IMR-90 (cell line): ENCODE results near the gene GOLGA6A. TPM values are rescaled to one million over a fixed set of nuclear protein-coding genes. Genes with fewer than 3 reads are reported as not detected.
"Not testable (repeated sequence)": the region's sequence is repeated elsewhere in the genome, so short reads cannot be mapped to it uniquely, and the experiment has no call there.

Experiments used
- ATAC-seq: fragments of 200-7000 bp; cut with Tn5 transposase; 2 replicates; pipeline ENCODE4 v1.9.1; 2020; ENCODE audit warnings: low read depth, mild to moderate bottlenecking, moderate library complexity
- BruUV-seq: library from RNA; stranded (reverse); fragments of 400-500 nt; replicated peaks from 2 replicates; lab custom pipeline; 2021; lab: Mats Ljungman, UMichigan
- CTCF ChIA-PET: fragments of 300-600 bp; formaldehyde crosslinking; extraction: SDS; loops from one replicate; lab custom pipeline; 2021; ENCODE audit warnings: antibody characterized with exemption; lab: Yijun Ruan, JAX
- POLR2A ChIA-PET: fragments of 300-600 bp; sonication (Branson Sonifier 250); formaldehyde crosslinking; loops from one replicate; lab custom pipeline; 2022; ENCODE audit warnings: antibody characterized with exemption; ENCODE audit not compliant: unreplicated experiment; lab: Charles Lee
- DNase-seq: peaks from one replicate; pipeline ENCODE4 v3.0.0; 2013
- H2AFZ ChIP-seq: replicated peaks from 2 replicates; pipeline ENCODE3; 2013; ENCODE audit warnings: low read length, mild to moderate bottlenecking; ENCODE audit not compliant: poor library complexity
- H2AK5ac ChIP-seq: 2 replicates; pipeline ENCODE4 v1.6.1; 2013; ENCODE audit warnings: low read depth, low read length, inconsistent platforms
- H2AK9ac ChIP-seq: replicated peaks from 2 replicates; pipeline ENCODE3; 2013; ENCODE audit warnings: mild to moderate bottlenecking, low read depth, low read length, moderate library complexity; ENCODE audit not compliant: poor library complexity
- H2BK120ac ChIP-seq: 2 replicates; pipeline ENCODE4 v1.6.1; 2013; ENCODE audit warnings: low read depth, low read length, inconsistent platforms
- H2BK15ac ChIP-seq: 3 replicates; pipeline ENCODE4 v1.6.1; 2013; ENCODE audit warnings: low read depth, low read length, inconsistent platforms
- H2BK20ac ChIP-seq: 2 replicates; pipeline ENCODE4 v1.6.1; 2013; ENCODE audit warnings: low read depth, mild to moderate bottlenecking, inconsistent platforms, low read length, moderate library complexity
- H2BK5ac ChIP-seq: 2 replicates; pipeline ENCODE4 v1.6.1; 2013; ENCODE audit warnings: mild to moderate bottlenecking, low read depth, low read length, inconsistent platforms; ENCODE audit not compliant: poor library complexity, severe bottlenecking
- H3K14ac ChIP-seq: replicated peaks from 2 replicates; pipeline ENCODE4 v1.6.1; 2013; ENCODE audit warnings: low read depth, low read length, inconsistent platforms
- H3K18ac ChIP-seq: 2 replicates; pipeline ENCODE4 v1.6.1; 2013; ENCODE audit warnings: low read depth, low read length, control low read depth
- H3K23ac ChIP-seq: 2 replicates; pipeline ENCODE4 v1.6.1; 2013; ENCODE audit warnings: low read depth, low read length, inconsistent platforms
- H3K27ac ChIP-seq: 2 replicates; pipeline ENCODE4 v1.5.1; 2013; ENCODE audit warnings: mild to moderate bottlenecking, control low read depth, low read length; ENCODE audit not compliant: insufficient read depth
- H3K27me3 ChIP-seq: 2 replicates; pipeline ENCODE4 v1.6.1; 2013; ENCODE audit warnings: low read length; ENCODE audit not compliant: control insufficient read depth, insufficient read depth
- H3K36me3 ChIP-seq: 2 replicates; pipeline ENCODE4 v1.6.1; 2013; ENCODE audit warnings: low read length, mixed read lengths; ENCODE audit not compliant: control insufficient read depth, insufficient read depth
- H3K4ac ChIP-seq: 2 replicates; pipeline ENCODE4 v1.6.1; 2013; ENCODE audit warnings: low read depth, low read length, inconsistent platforms
- H3K4me1 ChIP-seq: 2 replicates; pipeline ENCODE4 v1.6.1; 2013; ENCODE audit warnings: low read length, mixed read lengths; ENCODE audit not compliant: control insufficient read depth, insufficient read depth
- H3K4me2 ChIP-seq: 2 replicates; pipeline ENCODE4 v1.6.1; 2013; ENCODE audit warnings: low read depth, mild to moderate bottlenecking, control low read depth, low read length, moderate library complexity
- H3K4me3 ChIP-seq: 2 replicates; pipeline ENCODE4 v1.5.1; 2013; ENCODE audit warnings: low read depth, mild to moderate bottlenecking, control low read depth, low read length, moderate library complexity; ENCODE audit not compliant: insufficient read depth
- H3K56ac ChIP-seq: 2 replicates; pipeline ENCODE4 v1.6.1; 2013; ENCODE audit warnings: low read length, inconsistent platforms; ENCODE audit not compliant: insufficient read depth; ENCODE audit errors: extremely low read depth
- H3K79me1 ChIP-seq, 2 experiments: 2 replicates each; pipeline ENCODE4 v1.6.1; 2013; ENCODE audit warnings: low read length in 2 of 2, inconsistent platforms in 1 of 2, low read depth in 1 of 2
- H3K9ac ChIP-seq: 2 replicates; pipeline ENCODE4 v1.6.1; 2013; ENCODE audit warnings: low read depth, low read length, control low read depth
- H3K9me1 ChIP-seq: 2 replicates; pipeline ENCODE4 v1.6.1; 2013; ENCODE audit warnings: low read length, inconsistent platforms; ENCODE audit not compliant: insufficient read depth
- H3K9me3 ChIP-seq: 2 replicates; pipeline ENCODE4 v1.6.1; 2013; ENCODE audit warnings: low read length; ENCODE audit not compliant: control insufficient read depth, insufficient read depth
- H4K20me1 ChIP-seq: 2 replicates; pipeline ENCODE4 v1.6.1; 2013; ENCODE audit warnings: low read length, inconsistent platforms; ENCODE audit not compliant: insufficient read depth
- H4K5ac ChIP-seq: 2 replicates; pipeline ENCODE4 v1.6.1; 2013; ENCODE audit warnings: mild to moderate bottlenecking, low read depth, low read length, control low read depth
- H4K8ac ChIP-seq, 2 experiments: 2 replicates each; pipeline ENCODE4 v1.6.1; 2013; ENCODE audit warnings: low read depth in 2 of 2, low read length in 2 of 2, control low read depth in 1 of 2, inconsistent platforms in 1 of 2
- H4K91ac ChIP-seq: 2 replicates; pipeline ENCODE4 v1.6.1; 2013; ENCODE audit warnings: low read depth, low read length, inconsistent platforms; ENCODE audit not compliant: insufficient read depth
- WGBS, 2 experiments: methylation state at CpG; one replicate each; pipeline versions ENCODE4 v1.1.5 to v1.1.7; 2013; ENCODE audit warnings: missing lambda C conversion rate in 2 of 2; ENCODE audit not compliant: insufficient read length in 1 of 2; ENCODE audit errors: extremely low coverage in 2 of 2; 5-methylcytosine and 5-hydroxymethylcytosine counted together
- dilution Hi-C: fragments of 300-500 bp; cut with HindIII; formaldehyde crosslinking; loops from one replicate; pipeline ENCODE4 v1.14.3; 2018; ENCODE audit warnings: low sequenced_read_pairs; ENCODE audit not compliant: unreplicated experiment
- in situ Hi-C: fragments of 300-500 bp; cut with MboI; formaldehyde crosslinking; loops from 3 replicates; pipeline ENCODE4 v1.14.3; 2019; ENCODE audit warnings: low sequenced_read_pairs, inconsistent platforms, mixed read lengths
- intact Hi-C: fragments of 100-400 bp; cut with micrococcal nuclease; formaldehyde crosslinking; loops from 2 replicates; pipeline ENCODE4 v1.10.0; 2022
- polyA plus RNA-seq, 3 experiments: library from polyadenylated mRNA; depleted of rRNA; stranded (reverse); fragments of >200 nt; gene quantifications; 2 replicates each; pipeline ENCODE4 v1.2.3, GENCODE V29; 2012; ENCODE audit warnings: low replicate concordance in 1 of 3
- total RNA-seq: library from RNA; depleted of rRNA; stranded (reverse); fragments of >200 nt; gene quantifications from 2 replicates; pipeline ENCODE4 v1.2.3, GENCODE V29; 2012

The GOLGA6A gene
- total and polyA plus RNA-seq, 2 of the 4 experiments (the other 2 are of a cell fraction), result not detected

- CTCF ChIA-PET, H2AK5ac ChIP-seq, H4K91ac ChIP-seq, dilution Hi-C loops, H3K9ac ChIP-seq, H3K18ac ChIP-seq, H3K23ac ChIP-seq, H3K36me3 ChIP-seq, H2AFZ ChIP-seq, H3K4me3 ChIP-seq, in situ Hi-C loops, H3K4me2 ChIP-seq, H3K27me3 ChIP-seq, H3K27ac ChIP-seq, ATAC-seq, H3K14ac ChIP-seq, intact Hi-C loops, H3K4me1 ChIP-seq, H2AK9ac ChIP-seq, H3K9me3 ChIP-seq, H4K5ac ChIP-seq, H3K79me1 ChIP-seq, H2BK20ac ChIP-seq, DNase-seq, H3K4ac ChIP-seq, H2BK15ac ChIP-seq, H2BK5ac ChIP-seq, H3K56ac ChIP-seq, BruUV-seq, H4K20me1 ChIP-seq, H2BK120ac ChIP-seq, POLR2A ChIA-PET, H3K9me1 ChIP-seq, H4K8ac ChIP-seq: not testable (repeated sequence)
- no CpG with 5 or more reads among the region's 10 CpGs for WGBS, 2 experiments
Observed at GRCh38 chr15:74095610-74096009, 13.3 kb upstream of the GOLGA6A start.

GRCh38 chr15:74094567-74094966, 12.2 kb upstream of the GOLGA6A start:
- H3K9ac ChIP-seq, H3K18ac ChIP-seq, H3K23ac ChIP-seq, H4K8ac ChIP-seq, DNase-seq, H3K9me3 ChIP-seq, H4K20me1 ChIP-seq, intact Hi-C loops, H3K4ac ChIP-seq, in situ Hi-C loops, H3K27ac ChIP-seq, H4K5ac ChIP-seq, dilution Hi-C loops, H3K4me3 ChIP-seq, H3K4me1 ChIP-seq, H3K56ac ChIP-seq, H2BK20ac ChIP-seq, H3K79me1 ChIP-seq, H4K91ac ChIP-seq, CTCF ChIA-PET, H3K36me3 ChIP-seq, POLR2A ChIA-PET, H2BK120ac ChIP-seq, H3K4me2 ChIP-seq, H2BK5ac ChIP-seq, H2AK9ac ChIP-seq, ATAC-seq, H3K14ac ChIP-seq, BruUV-seq, H2AFZ ChIP-seq, H3K27me3 ChIP-seq, H2AK5ac ChIP-seq, H3K9me1 ChIP-seq, H2BK15ac ChIP-seq: not testable (repeated sequence)
- WGBS, 2 experiments, result no CpG with 5 or more reads among the region's 2 CpGs
